ENCODE data around the gene RILPL2. TPM values are rescaled to one million over a fixed set of nuclear protein-coding genes. Genes with fewer than 3 reads are reported as not detected.
"Not testable (repeated sequence)": the region's sequence is repeated elsewhere in the genome, so short reads cannot be mapped to it uniquely, and the experiment has no call there.

RILPL2 gene
- polyA plus RNA-seq, 1 donor, result 5.3 TPM

- not testable (repeated sequence) for DNase-seq
Observed at GRCh38 chr12:123452276-123452550, 15.7 kb upstream of the RILPL2 start.

- DNase-seq, result no peak
Observed at GRCh38 chr12:123450636-123451035, 14.2 kb upstream of the RILPL2 start.

- no peak for DNase-seq
Observed at GRCh38 chr12:123449856-123450255, 13.4 kb upstream of the RILPL2 start.

GRCh38 chr12:123449249-123449733 is 12.8 kb upstream of the RILPL2 start:
- no peak for DNase-seq

- DNase-seq, result no peak
Observed at GRCh38 chr12:123446333-123446713, 9.8 kb upstream of the RILPL2 start.

GRCh38 chr12:123445388-123446332 is 9.2 kb upstream of the RILPL2 start:
- DNase-seq, result no peak

- DNase-seq, result no peak
Observed at GRCh38 chr12:123444092-123445026, 7.9 kb upstream of the RILPL2 start.

- no peak for DNase-seq
Observed at GRCh38 chr12:123442774-123443173, 6.3 kb upstream of the RILPL2 start.

- DNase-seq, result no peak
Observed at GRCh38 chr12:123441523-123442164, 5.2 kb upstream of the RILPL2 start.

- DNase-seq, result no peak
Observed at GRCh38 chr12:123435636-123436016, 858 bp downstream of the RILPL2 start.

GRCh38 chr12:123433615-123434014 is 2.9 kb downstream of the RILPL2 start:
- DNase-seq, result no peak

- not testable (repeated sequence) for DNase-seq
Observed at GRCh38 chr12:123431951-123432817, 4.3 kb downstream of the RILPL2 start.

- DNase-seq, result not testable (repeated sequence)
Observed at GRCh38 chr12:123429101-123429500, 7.4 kb downstream of the RILPL2 start.

GRCh38 chr12:123428591-123428990 is 7.9 kb downstream of the RILPL2 start:
- DNase-seq, result no peak

- DNase-seq, result no peak
Observed at GRCh38 chr12:123427036-123427769, 9.3 kb downstream of the RILPL2 start.

- DNase-seq, result no peak
Observed at GRCh38 chr12:123421314-123421713, 15.2 kb downstream of the RILPL2 start.

- no peak for DNase-seq
Observed at GRCh38 chr12:123410041-123410412, 26.5 kb downstream of the RILPL2 start.

- DNase-seq, result not testable (repeated sequence)
Observed at GRCh38 chr12:123409284-123410040, 27.0 kb downstream of the RILPL2 start.

- DNase-seq, result not testable (repeated sequence)
Observed at GRCh38 chr12:123408619-123409018, 27.9 kb downstream of the RILPL2 start.

GRCh38 chr12:123407934-123408333 is 28.6 kb downstream of the RILPL2 start:
- DNase-seq, result not testable (repeated sequence)

Measured in left kidney (tissue), 2 donors.